ENCODE results near the gene FAM168A. TPM values are rescaled to one million over a fixed set of nuclear protein-coding genes. Genes with fewer than 3 reads are reported as not detected.

The FAM168A gene
- total RNA-seq, 1 donor from 2014 or later, result 13.0 TPM

- H3K4me3 ChIP-seq (ENCODE audit: low read length in 3 of 3), result no peak overlapping the region
- H3K27ac ChIP-seq (ENCODE audit: low read depth, low read length), result peak overlapping the region; percentile 62
- H3K36me3 ChIP-seq (ENCODE audit: control insufficient read depth in 3 of 3, insufficient read depth in 3 of 3, low read length in 3 of 3), result no peaks in the 10 kb centered on the region
- H3K9ac ChIP-seq (ENCODE audit: low read depth in 1 of 3, low read length in 3 of 3), result peak overlapping the region; percentile 43 to 60 (median 50)
- peaks cover 95 to 99% (median 98%) of the 10 kb centered on the region in 3 donors for H3K4me1 ChIP-seq (ENCODE audit: control insufficient read depth in 3 of 3, insufficient read depth in 3 of 3, low read length in 3 of 3)
- H3K27me3 ChIP-seq (ENCODE audit: control insufficient read depth in 3 of 3, insufficient read depth in 3 of 3, low read length in 3 of 3), result no peaks in the 10 kb centered on the region
- no peaks in the 10 kb centered on the region for H3K9me3 ChIP-seq (ENCODE audit: control insufficient read depth in 3 of 3, low read length in 3 of 3)
Observed at GRCh38 chr11:73384872-73385689, 212.8 kb downstream of the FAM168A start.

GRCh38 chr11:73384531-73384871 is 213.4 kb downstream of the FAM168A start:
- no peaks in the 10 kb centered on the region for H3K36me3 ChIP-seq (ENCODE audit: control insufficient read depth in 3 of 3, insufficient read depth in 3 of 3, low read length in 3 of 3)
- H3K9me3 ChIP-seq (ENCODE audit: control insufficient read depth in 3 of 3, low read length in 3 of 3), result no peaks in the 10 kb centered on the region
- no peaks in the 10 kb centered on the region for H3K27me3 ChIP-seq (ENCODE audit: control insufficient read depth in 3 of 3, insufficient read depth in 3 of 3, low read length in 3 of 3)
- H3K4me1 ChIP-seq (ENCODE audit: control insufficient read depth in 3 of 3, insufficient read depth in 3 of 3, low read length in 3 of 3), result peaks cover 95 to 99% (median 98%) of the 10 kb centered on the region in 3 donors
- peak overlapping the region; percentile 62 for H3K27ac ChIP-seq (ENCODE audit: low read depth, low read length)
- peak overlapping the region in 1 of 3 donors; percentile 60 for H3K9ac ChIP-seq (ENCODE audit: low read depth in 1 of 3, low read length in 3 of 3)
- H3K4me3 ChIP-seq (ENCODE audit: low read length in 3 of 3), result no peak overlapping the region

GRCh38 chr11:73384125-73384441 is 213.8 kb downstream of the FAM168A start:
- H3K9me3 ChIP-seq (ENCODE audit: control insufficient read depth in 3 of 3, low read length in 3 of 3), result no peaks in the 10 kb centered on the region
- no peaks in the 10 kb centered on the region for H3K36me3 ChIP-seq (ENCODE audit: control insufficient read depth in 3 of 3, insufficient read depth in 3 of 3, low read length in 3 of 3)
- H3K27ac ChIP-seq (ENCODE audit: low read depth, low read length), result no peak overlapping the region
- no peaks in the 10 kb centered on the region for H3K27me3 ChIP-seq (ENCODE audit: control insufficient read depth in 3 of 3, insufficient read depth in 3 of 3, low read length in 3 of 3)
- peak overlapping the region in 1 of 3 donors; percentile 60 for H3K9ac ChIP-seq (ENCODE audit: low read depth in 1 of 3, low read length in 3 of 3)
- no peak overlapping the region for H3K4me3 ChIP-seq (ENCODE audit: low read length in 3 of 3)
- H3K4me1 ChIP-seq (ENCODE audit: control insufficient read depth in 3 of 3, insufficient read depth in 3 of 3, low read length in 3 of 3), result peaks cover 95 to 99% (median 98%) of the 10 kb centered on the region in 3 donors

- Histone ChIP-seq H3K27ac (ENCODE audit: low read depth, low read length) (no peak overlapping the region), H3K4me3 (ENCODE audit: low read length in 3 of 3) (no peak overlapping the region), H3K4me1 (ENCODE audit: control insufficient read depth in 3 of 3, insufficient read depth in 3 of 3, low read length in 3 of 3) (peaks cover 95 to 99% (median 98%) of the 10 kb centered on the region in 3 donors), H3K27me3 (ENCODE audit: control insufficient read depth in 3 of 3, insufficient read depth in 3 of 3, low read length in 3 of 3) (no peaks in the 10 kb centered on the region), H3K9me3 (ENCODE audit: control insufficient read depth in 3 of 3, low read length in 3 of 3) (no peaks in the 10 kb centered on the region), H3K36me3 (ENCODE audit: control insufficient read depth in 3 of 3, insufficient read depth in 3 of 3, low read length in 3 of 3) (no peaks in the 10 kb centered on the region), H3K9ac (ENCODE audit: low read depth in 1 of 3, low read length in 3 of 3) (peak overlapping the region in 1 of 3 donors; percentile 66)
Observed at GRCh38 chr11:73383249-73384124, 214.4 kb downstream of the FAM168A start.

GRCh38 chr11:73382747-73383146 is 215.2 kb downstream of the FAM168A start:
- Histone ChIP-seq H3K36me3 (ENCODE audit: control insufficient read depth in 3 of 3, insufficient read depth in 3 of 3, low read length in 3 of 3) (no peaks in the 10 kb centered on the region), H3K4me3 (ENCODE audit: low read length in 3 of 3) (no peak overlapping the region), H3K27me3 (ENCODE audit: control insufficient read depth in 3 of 3, insufficient read depth in 3 of 3, low read length in 3 of 3) (no peaks in the 10 kb centered on the region), H3K27ac (ENCODE audit: low read depth, low read length) (peak overlapping the region; percentile 74), H3K9me3 (ENCODE audit: control insufficient read depth in 3 of 3, low read length in 3 of 3) (no peaks in the 10 kb centered on the region), H3K4me1 (ENCODE audit: control insufficient read depth in 3 of 3, insufficient read depth in 3 of 3, low read length in 3 of 3) (peaks cover 91 to 98% (median 98%) of the 10 kb centered on the region in 3 donors), H3K9ac (ENCODE audit: low read depth in 1 of 3, low read length in 3 of 3) (peak overlapping the region in 1 of 3 donors; percentile 66)

GRCh38 chr11:73382183-73382582 is 215.7 kb downstream of the FAM168A start:
- Histone ChIP-seq H3K4me1 (ENCODE audit: control insufficient read depth in 3 of 3, insufficient read depth in 3 of 3, low read length in 3 of 3) (peaks cover 92 to 98% (median 97%) of the 10 kb centered on the region in 3 donors), H3K4me3 (ENCODE audit: low read length in 3 of 3) (no peak overlapping the region), H3K9me3 (ENCODE audit: control insufficient read depth in 3 of 3, low read length in 3 of 3) (no peaks in the 10 kb centered on the region), H3K36me3 (ENCODE audit: control insufficient read depth in 3 of 3, insufficient read depth in 3 of 3, low read length in 3 of 3) (no peaks in the 10 kb centered on the region), H3K27ac (ENCODE audit: low read depth, low read length) (peak overlapping the region; percentile 74), H3K27me3 (ENCODE audit: control insufficient read depth in 3 of 3, insufficient read depth in 3 of 3, low read length in 3 of 3) (no peaks in the 10 kb centered on the region), H3K9ac (ENCODE audit: low read depth in 1 of 3, low read length in 3 of 3) (peak overlapping the region; percentile 12 to 72 (median 23))

- no peaks in the 10 kb centered on the region for H3K36me3 ChIP-seq (ENCODE audit: control insufficient read depth in 3 of 3, insufficient read depth in 3 of 3, low read length in 3 of 3)
- H3K4me1 ChIP-seq (ENCODE audit: control insufficient read depth in 3 of 3, insufficient read depth in 3 of 3, low read length in 3 of 3), result peaks cover 90 to 99% (median 98%) of the 10 kb centered on the region in 3 donors
- no peaks in the 10 kb centered on the region for H3K27me3 ChIP-seq (ENCODE audit: control insufficient read depth in 3 of 3, insufficient read depth in 3 of 3, low read length in 3 of 3)
- H3K9ac ChIP-seq (ENCODE audit: low read depth in 1 of 3, low read length in 3 of 3), result peak overlapping the region in 2 of 3 donors; percentile 43 to 72
- H3K27ac ChIP-seq (ENCODE audit: low read depth, low read length), result peak overlapping the region; percentile 74
- peak overlapping the region in 2 of 3 donors; percentile 20 to 23 for H3K4me3 ChIP-seq (ENCODE audit: low read length in 3 of 3)
- no peaks in the 10 kb centered on the region for H3K9me3 ChIP-seq (ENCODE audit: control insufficient read depth in 3 of 3, low read length in 3 of 3)
Observed at GRCh38 chr11:73381589-73381988, 216.3 kb downstream of the FAM168A start.

GRCh38 chr11:73380897-73381410 is 217.0 kb downstream of the FAM168A start:
- no peaks in the 10 kb centered on the region for H3K27me3 ChIP-seq (ENCODE audit: control insufficient read depth in 3 of 3, insufficient read depth in 3 of 3, low read length in 3 of 3)
- H3K27ac ChIP-seq (ENCODE audit: low read depth, low read length), result peak overlapping the region; percentile 74
- peak overlapping the region; percentile 53 to 72 (median 68) for H3K9ac ChIP-seq (ENCODE audit: low read depth in 1 of 3, low read length in 3 of 3)
- no peaks in the 10 kb centered on the region for H3K36me3 ChIP-seq (ENCODE audit: control insufficient read depth in 3 of 3, insufficient read depth in 3 of 3, low read length in 3 of 3)
- no peaks in the 10 kb centered on the region for H3K9me3 ChIP-seq (ENCODE audit: control insufficient read depth in 3 of 3, low read length in 3 of 3)
- peak overlapping the region in 1 of 3 donors; percentile 58 for H3K4me3 ChIP-seq (ENCODE audit: low read length in 3 of 3)
- peaks cover 84 to 92% (median 92%) of the 10 kb centered on the region in 3 donors for H3K4me1 ChIP-seq (ENCODE audit: control insufficient read depth in 3 of 3, insufficient read depth in 3 of 3, low read length in 3 of 3)

GRCh38 chr11:73380331-73380730 is 217.6 kb downstream of the FAM168A start:
- peaks cover 81 to 90% (median 86%) of the 10 kb centered on the region in 3 donors for H3K4me1 ChIP-seq (ENCODE audit: control insufficient read depth in 3 of 3, insufficient read depth in 3 of 3, low read length in 3 of 3)
- H3K9ac ChIP-seq (ENCODE audit: low read depth in 1 of 3, low read length in 3 of 3), result peak overlapping the region; percentile 53 to 72 (median 68)
- H3K27ac ChIP-seq (ENCODE audit: low read depth, low read length), result peak overlapping the region; percentile 74
- H3K9me3 ChIP-seq (ENCODE audit: control insufficient read depth in 3 of 3, low read length in 3 of 3), result no peaks in the 10 kb centered on the region
- no peak overlapping the region for H3K4me3 ChIP-seq (ENCODE audit: low read length in 3 of 3)
- H3K27me3 ChIP-seq (ENCODE audit: control insufficient read depth in 3 of 3, insufficient read depth in 3 of 3, low read length in 3 of 3), result no peaks in the 10 kb centered on the region
- H3K36me3 ChIP-seq (ENCODE audit: control insufficient read depth in 3 of 3, insufficient read depth in 3 of 3, low read length in 3 of 3), result no peaks in the 10 kb centered on the region
